Inflammatory macrophage treated with lipopolysaccharide for 1 hour (primary cell): Measurements from ENCODE around the gene SLC66A2.
A peak's percentile ranks its signal among the peaks of the same experiment; 100 is the strongest.

Experiments
- DNase-seq, 2 donors: peaks; one replicate each; pipeline ENCODE4 v3.0.0-alpha.2; 2020 to 2022

The SLC66A2 gene

GRCh38 chr18:79951545-79952455, at the start of gene SLC66A2:
Gene SLC66A2 (minus strand): TSS chr18:79951653. CDS start chr18:79950926, 727 bp downstream.
- peak; percentile 94 to 99 for DNase-seq

GRCh38 chr18:80000877-80001276, 49.4 kb upstream of the SLC66A2 start:
- DNase-seq, result no peak

- DNase-seq, result peak in 1 of 2 donors; percentile 25
Observed at GRCh38 chr18:79999701-80000100, 48.2 kb upstream of the SLC66A2 start.

- DNase-seq, result no peak
Observed at GRCh38 chr18:79991494-79991893, 40.0 kb upstream of the SLC66A2 start.

- no peak for DNase-seq
Observed at GRCh38 chr18:79989195-79989497, 37.7 kb upstream of the SLC66A2 start.

- DNase-seq, result peak; percentile 80 to 85
Observed at GRCh38 chr18:79988451-79989194, 37.2 kb upstream of the SLC66A2 start, which contains the start of gene TXNL4A. Gene TXNL4A (minus strand): TSS chr18:79988563. CDS start chr18:79988392, 171 bp downstream.

GRCh38 chr18:79988071-79988450, 36.6 kb upstream of the SLC66A2 start:
- peak; percentile 41 to 46 for DNase-seq

GRCh38 chr18:79987566-79987965, 36.1 kb upstream of the SLC66A2 start:
- peak in 1 of 2 donors; percentile 26 for DNase-seq

GRCh38 chr18:79986726-79987125, 35.3 kb upstream of the SLC66A2 start:
- DNase-seq, result no peak

GRCh38 chr18:79985172-79985571, 33.7 kb upstream of the SLC66A2 start:
- no peak for DNase-seq

GRCh38 chr18:79983793-79984192, 32.3 kb upstream of the SLC66A2 start:
- DNase-seq, result no peak

GRCh38 chr18:79983253-79983652, 31.8 kb upstream of the SLC66A2 start:
- no peak for DNase-seq

- DNase-seq, result peak; percentile 49 to 53
Observed at GRCh38 chr18:79982736-79983135, 31.3 kb upstream of the SLC66A2 start.

- DNase-seq, result no peak
Observed at GRCh38 chr18:79980585-79980984, 29.1 kb upstream of the SLC66A2 start.

- no peak for DNase-seq
Observed at GRCh38 chr18:79979843-79980242, 28.4 kb upstream of the SLC66A2 start.

GRCh38 chr18:79975985-79976680, 24.7 kb upstream of the SLC66A2 start:
- no peak for DNase-seq

GRCh38 chr18:79975043-79975442, 23.6 kb upstream of the SLC66A2 start:
- no peak for DNase-seq

GRCh38 chr18:79974025-79974654, 22.7 kb upstream of the SLC66A2 start:
- DNase-seq, result no peak

- no peak for DNase-seq
Observed at GRCh38 chr18:79973517-79973916, 22.1 kb upstream of the SLC66A2 start.

- DNase-seq, result no peak
Observed at GRCh38 chr18:79972720-79973119, 21.3 kb upstream of the SLC66A2 start.

GRCh38 chr18:79971986-79972385, 20.5 kb upstream of the SLC66A2 start:
- DNase-seq, result no peak

GRCh38 chr18:79971211-79971952, 19.9 kb upstream of the SLC66A2 start:
- no peak for DNase-seq
